Measurements from ENCODE around the gene RDH5. TPM values are rescaled to one million over a fixed set of nuclear protein-coding genes. Genes with fewer than 3 reads are reported as not detected.

Gene RDH5
- total and polyA plus RNA-seq, 2 of the 4 experiments (the other 2 are of a cell fraction): 7.3 to 18.8 TPM

DNA sequence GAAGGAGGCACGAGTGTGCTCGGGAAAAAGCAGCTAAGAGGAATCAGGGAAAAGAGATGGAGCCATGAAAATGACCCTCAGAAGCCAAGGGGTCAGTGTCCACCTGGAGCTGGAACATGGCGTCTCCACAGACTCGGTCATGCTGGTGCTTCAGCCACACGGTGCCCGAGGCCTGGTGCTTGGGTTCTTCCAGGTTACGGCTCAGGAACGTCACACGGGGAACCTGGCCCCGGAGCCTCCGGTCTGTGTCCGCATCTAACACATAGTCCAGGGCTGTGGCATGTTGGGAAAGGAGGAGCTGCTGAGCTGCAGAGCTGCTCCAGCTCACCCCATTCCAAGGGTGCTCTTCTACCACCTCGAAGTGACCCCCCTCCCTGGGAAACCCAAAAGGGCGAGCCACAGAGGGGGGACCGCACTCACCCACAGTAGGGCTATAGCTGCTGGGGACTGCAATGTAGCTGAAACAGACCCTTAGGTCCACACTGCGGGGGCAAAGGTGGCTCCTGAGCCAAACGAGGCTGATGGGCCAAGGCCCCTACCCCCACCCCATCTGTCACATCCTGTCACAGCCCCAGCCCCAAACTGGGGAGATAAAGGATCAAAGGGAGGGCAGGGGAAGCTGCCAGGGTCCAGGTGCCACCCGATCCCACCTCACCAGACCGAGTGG lies 23.3 kb upstream of the RDH5 start:
- Histone ChIP-seq H4K91ac (ENCODE audit: insufficient read depth, low read depth, low read length) (no peak overlapping the region), H4K20me1 (ENCODE audit: insufficient read depth, low read length) (no peaks in the 10 kb centered on the region), H4K5ac (ENCODE audit: low read depth, low read length) (no peak overlapping the region), H3K23ac (ENCODE audit: low read depth, low read length) (no peak overlapping the region), H3K56ac (ENCODE audit: extremely low read depth, insufficient read depth, low read length) (no peak overlapping the region), H2AFZ (replicated peaks; ENCODE audit: low read length, poor library complexity) (peak overlapping the region; percentile 40), H3K9ac (ENCODE audit: low read depth, low read length) (no peak overlapping the region), H2BK20ac (ENCODE audit: low read depth, low read length) (no peak overlapping the region), H3K9me3 (ENCODE audit: control insufficient read depth, insufficient read depth, low read length) (no peaks in the 10 kb centered on the region), H3K79me1 (ENCODE audit: low read depth in 1 of 2, low read length in 2 of 2) (no peaks in the 10 kb centered on the region), H2BK120ac (ENCODE audit: low read depth, low read length) (no peak overlapping the region), H3K4me3 (ENCODE audit: insufficient read depth, low read depth, low read length) (no peak overlapping the region), H3K4me1 (ENCODE audit: control insufficient read depth, insufficient read depth, low read length) (peaks cover 2% of the 10 kb centered on the region; the same call in 1 of the 2 replicates), H3K36me3 (ENCODE audit: control insufficient read depth, insufficient read depth, low read length) (no peaks in the 10 kb centered on the region), H3K27ac (ENCODE audit: insufficient read depth, low read length) (no peak overlapping the region), H3K27me3 (ENCODE audit: control insufficient read depth, insufficient read depth, low read length) (peaks cover 22% of the 10 kb centered on the region), H3K9me1 (ENCODE audit: insufficient read depth, low read length) (no peaks in the 10 kb centered on the region), H2BK15ac (ENCODE audit: low read depth, low read length) (no peak overlapping the region), H3K4ac (ENCODE audit: low read depth, low read length) (no peak overlapping the region), H4K8ac (ENCODE audit: low read depth in 2 of 2, low read length in 2 of 2) (no peak overlapping the region), H3K14ac (replicated peaks; ENCODE audit: low read depth, low read length) (no peak overlapping the region), H2AK9ac (replicated peaks; ENCODE audit: low read depth, low read length, poor library complexity) (no peak overlapping the region), H3K4me2 (ENCODE audit: low read depth, low read length) (no peak overlapping the region), H3K18ac (ENCODE audit: low read depth, low read length) (no peak overlapping the region), H2BK5ac (ENCODE audit: low read depth, low read length, poor library complexity, severe bottlenecking) (no peak overlapping the region), H2AK5ac (ENCODE audit: low read depth, low read length) (no peak overlapping the region)
- no TSS peak for BruUV-seq (replicated peaks)
- no peak for ATAC-seq (ENCODE audit: low read depth)
- in situ Hi-C loops (cut with MboI; ENCODE audit: low sequenced_read_pairs) (no loop called here), intact Hi-C loops (cut with micrococcal nuclease) (no loop called here), dilution Hi-C loops (cut with HindIII; ENCODE audit: low sequenced_read_pairs, unreplicated experiment) (no loop called here)
- WGBS, 2 experiments (ENCODE audit: extremely low coverage in 2 of 2, insufficient read length in 1 of 2): 74% methylated on average over 4 of the region's 19 CpGs; no CpG with 5 or more reads in 1 of the 2 experiments
- CTCF ChIA-PET: interaction anchor here (1.6 kb wide), 1 partner anchor 9 kb away, joined by 3 read pairs; no protein-coding TSS in a partner anchor
- POLR2A ChIA-PET (ENCODE audit: unreplicated experiment): no interaction called here
- TF ChIP-seq, protein P1, sequence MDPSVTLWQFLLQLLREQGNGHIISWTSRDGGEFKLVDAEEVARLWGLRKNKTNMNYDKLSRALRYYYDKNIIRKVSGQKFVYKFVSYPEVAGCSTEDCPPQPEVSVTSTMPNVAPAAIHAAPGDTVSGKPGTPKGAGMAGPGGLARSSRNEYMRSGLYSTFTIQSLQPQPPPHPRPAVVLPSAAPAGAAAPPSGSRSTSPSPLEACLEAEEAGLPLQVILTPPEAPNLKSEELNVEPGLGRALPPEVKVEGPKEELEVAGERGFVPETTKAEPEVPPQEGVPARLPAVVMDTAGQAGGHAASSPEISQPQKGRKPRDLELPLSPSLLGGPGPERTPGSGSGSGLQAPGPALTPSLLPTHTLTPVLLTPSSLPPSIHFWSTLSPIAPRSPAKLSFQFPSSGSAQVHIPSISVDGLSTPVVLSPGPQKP (IDR thresholded peaks at IDR 0.05; ENCODE audit: borderline replicate concordance, low read depth, low read length): no peak
- TF ChIP-seq SMC3 (IDR thresholded peaks at IDR 0.05; ENCODE audit: low read depth, low read length): no peak
- no peak for TF ChIP-seq RAD21 (IDR thresholded peaks at IDR 0.05; ENCODE audit: low read length)
- TF ChIP-seq CEBPB (IDR thresholded peaks at IDR 0.05; ENCODE audit: low read depth, low read length): no peak
- TF ChIP-seq BHLHE40 (IDR thresholded peaks at IDR 0.05; ENCODE audit: low read depth, low read length): no peak
- TF ChIP-seq FOS (IDR thresholded peaks at IDR 0.05; ENCODE audit: low read depth, low read length): no peak
- TF ChIP-seq RCOR1 (IDR thresholded peaks at IDR 0.05; ENCODE audit: insufficient replicate concordance, low read length): no peak
- TF ChIP-seq, protein P2, sequence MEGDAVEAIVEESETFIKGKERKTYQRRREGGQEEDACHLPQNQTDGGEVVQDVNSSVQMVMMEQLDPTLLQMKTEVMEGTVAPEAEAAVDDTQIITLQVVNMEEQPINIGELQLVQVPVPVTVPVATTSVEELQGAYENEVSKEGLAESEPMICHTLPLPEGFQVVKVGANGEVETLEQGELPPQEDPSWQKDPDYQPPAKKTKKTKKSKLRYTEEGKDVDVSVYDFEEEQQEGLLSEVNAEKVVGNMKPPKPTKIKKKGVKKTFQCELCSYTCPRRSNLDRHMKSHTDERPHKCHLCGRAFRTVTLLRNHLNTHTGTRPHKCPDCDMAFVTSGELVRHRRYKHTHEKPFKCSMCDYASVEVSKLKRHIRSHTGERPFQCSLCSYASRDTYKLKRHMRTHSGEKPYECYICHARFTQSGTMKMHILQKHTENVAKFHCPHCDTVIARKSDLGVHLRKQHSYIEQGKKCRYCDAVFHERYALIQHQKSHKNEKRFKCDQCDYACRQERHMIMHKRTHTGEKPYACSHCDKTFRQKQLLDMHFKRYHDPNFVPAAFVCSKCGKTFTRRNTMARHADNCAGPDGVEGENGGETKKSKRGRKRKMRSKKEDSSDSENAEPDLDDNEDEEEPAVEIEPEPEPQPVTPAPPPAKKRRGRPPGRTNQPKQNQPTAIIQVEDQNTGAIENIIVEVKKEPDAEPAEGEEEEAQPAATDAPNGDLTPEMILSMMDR (conservative IDR thresholded peaks at IDR 0.05; ENCODE audit: low read depth, low read length): no peak
- TF ChIP-seq NFE2L2 (IDR thresholded peaks at IDR 0.05; ENCODE audit: low read depth, low read length): no peak
- no peak for DNase-seq
